NK-92 treated with Interleukin-12 subunit alpha and Interleukin-12 subunit beta, amount 100 ng/mL, for 24 hours (cell line): Measurements from ENCODE around the gene LRRC28.
"Not testable (repeated sequence)": the region's sequence is repeated elsewhere in the genome, so short reads cannot be mapped to it uniquely, and the experiment has no call there.

Source experiments
- DNase-seq: peaks from one replicate; lab custom pipeline; 2025; lab: John Stamatoyannopoulos, UW

LRRC28 gene

DNA sequence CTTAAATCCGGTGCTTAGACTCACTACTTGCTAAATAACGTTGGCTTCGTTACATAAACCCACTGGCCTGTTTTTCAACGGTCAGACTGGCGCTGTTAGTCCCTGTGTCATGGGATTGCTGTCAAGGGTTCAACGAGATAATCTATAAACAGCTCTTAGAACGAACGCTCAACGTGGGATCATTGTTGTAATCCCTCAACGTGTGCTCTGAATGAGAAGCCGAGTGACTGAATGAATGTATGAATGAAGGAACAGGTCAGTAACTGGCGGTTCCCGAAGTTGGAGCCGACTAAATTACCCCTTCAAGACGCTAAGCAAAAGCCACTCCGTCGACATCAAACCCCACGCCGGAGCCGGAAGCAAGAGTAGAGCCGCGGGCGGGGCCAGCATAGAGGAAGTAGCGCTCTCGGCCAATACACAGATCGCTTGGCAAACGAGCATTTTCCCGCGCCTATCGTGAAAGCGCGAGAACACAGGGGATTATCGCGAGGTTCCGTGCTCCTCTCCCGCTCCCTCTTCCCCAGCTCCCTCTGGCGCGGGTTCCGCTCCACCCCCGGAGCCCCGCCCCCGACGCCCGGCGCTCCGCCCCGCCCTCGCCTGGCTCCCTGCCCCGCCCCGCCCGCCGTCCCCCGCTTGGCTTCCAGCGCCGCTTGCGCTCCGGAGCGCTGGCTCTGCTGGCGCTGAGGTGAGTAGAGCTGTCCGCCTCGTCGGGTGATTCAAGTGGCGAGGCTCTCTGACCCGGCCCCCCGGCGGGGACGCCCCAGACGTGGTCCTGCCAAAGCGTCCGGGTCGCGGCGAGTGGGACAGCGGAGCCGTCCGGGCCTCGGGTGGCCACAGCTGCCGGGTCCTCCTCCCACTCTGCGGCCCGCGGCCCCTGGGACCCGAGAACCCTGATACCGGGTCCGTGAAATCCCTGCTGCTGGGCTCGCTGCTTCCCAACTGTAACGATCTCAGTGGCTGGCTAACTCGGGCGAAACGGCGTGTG, at the start of gene LRRC28:
Gene LRRC28, plus strand, starts transcription at position 625 of the 985 bp plus-strand sequence. CDS start 4,477 bp downstream, outside the sequence.
- peak; percentile 99 for DNase-seq

GRCh38 chr15:99202176-99202552, 49.1 kb upstream of the LRRC28 start:
- DNase-seq, result no peak

GRCh38 chr15:99207672-99208071, 43.6 kb upstream of the LRRC28 start:
- DNase-seq, result no peak

DNA sequence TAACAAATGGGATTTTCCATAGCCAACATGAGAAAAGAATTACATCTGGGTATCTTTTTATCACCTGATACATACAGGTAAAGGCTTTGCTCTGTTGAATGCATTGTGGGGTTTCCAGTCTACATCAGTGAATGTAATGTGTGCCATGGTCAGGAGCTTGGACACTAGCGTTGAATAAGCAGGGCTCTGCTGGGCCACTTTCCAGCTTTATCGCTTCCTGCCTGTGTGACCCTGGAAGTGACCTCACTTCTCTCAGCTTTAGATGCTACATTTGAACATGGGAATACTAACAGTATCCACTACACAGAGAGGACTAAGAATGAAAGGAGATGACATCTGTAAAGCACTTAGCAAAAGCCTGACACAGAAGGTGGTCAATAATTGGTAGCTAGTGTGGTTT, 42.0 kb upstream of the LRRC28 start:
- no peak for DNase-seq

DNA sequence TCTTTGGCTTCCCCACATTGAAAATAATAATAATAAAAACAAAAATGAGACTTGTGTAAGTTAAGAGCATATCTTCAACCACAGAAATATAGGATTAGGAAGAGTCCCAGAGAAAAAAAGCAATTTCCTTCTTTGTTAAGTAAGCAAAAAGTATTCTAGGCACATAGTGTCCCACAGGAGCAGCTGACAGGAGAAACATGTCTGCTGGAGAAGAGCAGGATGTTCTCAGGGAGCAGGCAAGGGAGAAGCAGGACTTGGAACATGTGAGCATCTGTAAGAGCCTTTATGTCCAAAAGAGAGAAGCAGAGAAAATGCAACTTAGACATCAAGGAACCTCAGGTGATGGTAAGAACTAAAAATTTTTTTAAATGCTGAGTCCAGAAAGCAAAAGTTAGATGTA, 40.9 kb upstream of the LRRC28 start:
- DNase-seq, result no peak

GRCh38 chr15:99211926-99212325, 39.4 kb upstream of the LRRC28 start:
- no peak for DNase-seq

DNA sequence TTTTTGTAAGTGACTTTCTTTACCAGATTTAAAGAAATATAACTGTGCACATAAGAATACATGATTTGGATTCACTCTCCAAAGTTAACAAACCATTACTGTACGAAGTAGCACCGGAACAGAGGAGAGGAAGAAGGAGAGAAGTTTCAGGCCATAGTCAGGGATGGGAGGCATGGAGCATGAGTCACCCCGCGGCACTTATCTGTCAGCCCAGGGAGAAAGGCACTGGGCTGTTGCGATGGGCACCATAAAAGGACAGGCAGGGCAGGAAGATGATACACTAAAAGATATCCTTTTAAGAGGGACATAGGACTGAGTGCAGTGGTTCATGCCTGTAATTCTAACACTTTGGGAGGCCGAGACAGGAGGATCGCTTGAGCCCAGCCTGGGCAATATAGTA, 38.9 kb upstream of the LRRC28 start:
- DNase-seq, result no peak

DNA sequence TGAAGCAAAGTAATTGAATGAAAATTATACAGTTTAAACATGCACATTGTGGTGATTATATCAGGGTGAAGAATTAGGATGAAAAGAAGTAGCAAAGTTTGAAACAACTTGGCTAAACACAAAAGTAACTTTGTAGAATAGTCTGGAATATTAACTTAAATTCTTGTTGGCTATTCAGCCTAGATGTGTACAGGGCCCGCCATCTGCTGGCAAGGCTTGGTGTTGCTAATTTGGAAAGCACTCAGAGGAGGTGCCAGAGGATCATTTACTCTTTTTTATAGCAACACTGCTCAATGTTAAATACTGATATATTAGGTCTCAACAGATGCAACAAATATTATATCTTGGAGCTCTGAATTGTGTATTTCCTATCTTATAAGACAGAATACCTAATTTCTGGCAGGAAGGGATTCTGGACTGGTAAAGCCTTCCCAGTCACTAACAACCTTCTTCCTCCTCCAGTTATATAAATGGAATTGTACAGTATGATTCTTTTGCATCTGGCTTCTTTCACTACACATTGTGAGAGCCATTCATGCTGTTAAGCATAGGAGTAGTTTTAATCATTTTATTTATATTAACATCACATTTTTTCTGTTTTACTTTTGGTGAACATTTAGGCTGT, 38.0 kb upstream of the LRRC28 start:
- peak; percentile 51 for DNase-seq

DNA sequence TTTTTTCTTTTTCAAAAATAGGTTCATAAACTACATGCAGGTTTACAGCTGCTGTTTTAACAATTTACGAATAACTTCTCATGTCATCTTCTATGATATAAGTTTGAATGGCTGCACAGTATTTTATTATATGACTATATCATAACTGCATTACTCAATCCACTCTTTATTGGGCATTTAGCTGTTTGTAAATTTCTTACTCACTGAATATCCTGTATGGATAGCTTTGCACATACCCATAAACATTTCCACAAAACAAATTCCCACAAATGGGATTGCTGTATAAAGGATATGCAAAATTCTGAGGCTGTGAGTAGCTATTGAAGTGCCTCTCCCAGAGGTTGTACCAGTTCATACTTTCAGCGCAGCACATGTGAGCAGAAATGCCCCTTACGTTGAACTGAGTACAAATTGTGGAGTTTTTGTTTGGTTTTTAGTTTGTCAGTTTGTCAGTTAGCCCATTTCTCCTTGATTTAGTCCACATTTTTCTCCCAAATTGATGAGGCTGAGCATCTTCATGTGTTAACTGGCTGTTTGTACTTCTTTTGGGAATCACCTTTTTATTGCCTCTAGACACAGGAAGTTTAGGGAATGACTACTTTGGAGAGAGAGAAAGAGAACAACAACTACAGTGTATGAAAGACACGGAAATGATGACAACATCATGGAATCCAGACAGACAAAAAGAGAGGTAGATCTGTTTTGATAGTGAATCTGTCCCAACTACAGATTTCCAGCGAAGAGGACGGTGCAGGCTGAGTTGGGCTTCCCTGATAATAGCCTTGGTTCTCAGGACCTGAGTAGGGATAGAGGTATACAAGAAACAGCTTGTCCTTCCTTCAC, 26.7 kb upstream of the LRRC28 start:
- no peak for DNase-seq

- DNase-seq, result no peak
Measured at GRCh38 chr15:99226802-99227201, 24.5 kb upstream of the LRRC28 start.

- DNase-seq, result no peak
Measured at GRCh38 chr15:99228120-99228770, 23.0 kb upstream of the LRRC28 start.

- DNase-seq, result no peak
Measured at GRCh38 chr15:99230867-99231266, 20.4 kb upstream of the LRRC28 start.

DNA sequence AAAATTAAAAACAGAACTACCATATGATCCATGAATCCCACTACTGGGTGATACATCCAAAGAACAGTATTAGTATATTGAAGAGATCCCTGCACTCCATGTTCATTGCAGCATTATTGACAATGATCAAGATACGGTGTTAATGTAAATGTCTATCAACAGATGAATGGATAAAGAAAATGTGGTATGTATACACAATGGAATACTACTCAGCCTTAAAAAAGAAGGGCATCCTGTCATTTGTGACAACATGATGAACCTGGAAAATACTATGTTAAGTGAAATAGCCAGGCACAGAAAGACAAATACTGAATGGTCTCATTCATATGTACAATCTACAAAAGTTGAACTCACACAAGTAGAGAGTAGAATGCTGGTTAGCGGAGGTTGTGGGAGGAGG, 18.5 kb upstream of the LRRC28 start:
- no peak for DNase-seq

GRCh38 chr15:99234160-99234559, 17.1 kb upstream of the LRRC28 start:
- DNase-seq, result not testable (repeated sequence)

GRCh38 chr15:99238849-99239248, 12.4 kb upstream of the LRRC28 start:
- no peak for DNase-seq

- DNase-seq, result peak; percentile 41
Measured at GRCh38 chr15:99239545-99240198, 11.6 kb upstream of the LRRC28 start.

- DNase-seq, result no peak
Measured at GRCh38 chr15:99241752-99242151, 9.5 kb upstream of the LRRC28 start.

- no peak for DNase-seq
Measured at GRCh38 chr15:99244306-99244705, 7.0 kb upstream of the LRRC28 start.

GRCh38 chr15:99247062-99247461, 4.2 kb upstream of the LRRC28 start:
- DNase-seq, result no peak

GRCh38 chr15:99248000-99248715, 3.1 kb upstream of the LRRC28 start:
- no peak for DNase-seq
